SIG-M5 treated with dmso at 0.1 percent for 504 hours (cell line): ENCODE data around the gene DHDH.
A peak's percentile ranks its signal among the peaks of the same experiment; 100 is the strongest.
"Not testable (repeated sequence)": the region's sequence is repeated elsewhere in the genome, so short reads cannot be mapped to it uniquely, and the experiment has no call there.

ENCODE experiments used
- DNase-seq: peaks from one replicate; lab custom pipeline; 2025; ENCODE audit not compliant: unreplicated experiment; lab: John Stamatoyannopoulos, UW

DHDH gene

GRCh38 chr19:48933382-48933932 is at the start of gene DHDH:
DHDH (plus strand) TSS chr19:48933699; CDS start chr19:48933722, 23 bp downstream.
- peak; percentile 66 for DNase-seq

- no peak for DNase-seq
Observed at GRCh38 chr19:48883726-48884125, 49.8 kb upstream of the DHDH start.

GRCh38 chr19:48887861-48888612 is 45.5 kb upstream of the DHDH start:
- no peak for DNase-seq

GRCh38 chr19:48889496-48889895 is 44.0 kb upstream of the DHDH start:
- DNase-seq = not testable (repeated sequence)

GRCh38 chr19:48890551-48890950 is 42.9 kb upstream of the DHDH start:
- DNase-seq = no peak

GRCh38 chr19:48895226-48895625 is 38.3 kb upstream of the DHDH start:
- DNase-seq = no peak

- no peak for DNase-seq
Observed at GRCh38 chr19:48896191-48896720, 37.2 kb upstream of the DHDH start.

GRCh38 chr19:48897181-48897580 is 36.3 kb upstream of the DHDH start:
- no peak for DNase-seq

- not testable (repeated sequence) for DNase-seq
Observed at GRCh38 chr19:48899386-48899749, 34.1 kb upstream of the DHDH start.

GRCh38 chr19:48899781-48900476 is 33.6 kb upstream of the DHDH start, which contains the start of gene NUCB1:
NUCB1 (plus strand) TSS chr19:48900312; CDS start chr19:48900797, 485 bp downstream.
- DNase-seq = peak; percentile 95

GRCh38 chr19:48900477-48901406 is 32.8 kb upstream of the DHDH start:
- DNase-seq = peak; percentile 39

GRCh38 chr19:48902291-48902690 is 31.2 kb upstream of the DHDH start:
- not testable (repeated sequence) for DNase-seq

- DNase-seq = not testable (repeated sequence)
Observed at GRCh38 chr19:48903788-48904187, 29.7 kb upstream of the DHDH start.

- DNase-seq = no peak
Observed at GRCh38 chr19:48905664-48906063, 27.8 kb upstream of the DHDH start.

GRCh38 chr19:48906324-48906723 is 27.2 kb upstream of the DHDH start:
- DNase-seq = no peak

GRCh38 chr19:48907671-48908070 is 25.8 kb upstream of the DHDH start:
- no peak for DNase-seq

GRCh38 chr19:48909424-48910077 is 23.9 kb upstream of the DHDH start:
- DNase-seq = not testable (repeated sequence)

- DNase-seq = no peak
Observed at GRCh38 chr19:48910803-48911202, 22.7 kb upstream of the DHDH start.

- no peak for DNase-seq
Observed at GRCh38 chr19:48913114-48913889, 20.2 kb upstream of the DHDH start.
